ENCODE results near the gene WARS2. TPM values are rescaled to one million over a fixed set of nuclear protein-coding genes. Genes with fewer than 3 reads are reported as not detected.
A peak's percentile ranks its signal among the peaks of the same experiment; 100 is the strongest.

The WARS2 gene
- total RNA-seq, 4 donors from 2014 or later: 8.9 to 22.1 (median 12.8) TPM

- TF ChIP-seq POLR2A (IDR thresholded peaks at IDR 0.05) (no peak), CTCF (IDR thresholded peaks at IDR 0.05) (no peak)
- H3K36me3 ChIP-seq: no peaks in the 10 kb centered on the region
- intact Hi-C loops (cut with DNase I): no loop called here
- peaks cover 16 to 100% (median 77%) of the 10 kb centered on the region in 4 donors for H3K27me3 ChIP-seq
- H3K4me3 ChIP-seq: no peak overlapping the region
- H3K27ac ChIP-seq: no peak overlapping the region
- no peak for DNase-seq
- WGBS, 2 donors: 29 to 30% methylated on average over 24 to 28 of the region's 44 CpGs
- H3K4me1 ChIP-seq: peaks cover 12 to 56% (median 21%) of the 10 kb centered on the region in 3 donors
- peaks cover 0 to 3% (median 0%) of the 10 kb centered on the region in 3 donors for H3K9me3 ChIP-seq
Observed at GRCh38 chr1:118989006-118989815, 151.2 kb downstream of the WARS2 start.

- Histone ChIP-seq H3K27ac (no peak within 1 kb of the TSS), H3K4me3 (peak within 1 kb of the TSS; percentile 27 to 64 (median 38)), H3K27me3 (peaks cover 19 to 100% (median 81%) of the 10 kb centered on the region in 4 donors), H3K36me3 (no peaks in the 10 kb centered on the region), H3K9me3 (peaks cover 0 to 6% (median 0%) of the 10 kb centered on the region in 3 donors), H3K4me1 (peaks cover 12 to 61% (median 23%) of the 10 kb centered on the region in 3 donors)
- intact Hi-C loops (cut with DNase I): no loop called here
- TF ChIP-seq POLR2A (IDR thresholded peaks at IDR 0.05) (no peak), CTCF (IDR thresholded peaks at IDR 0.05) (no peak)
- DNase-seq: no peak
- WGBS, 2 donors: 15 to 18% methylated on average over 24 to 26 of the region's 31 CpGs
Observed at GRCh38 chr1:118988186-118989005, 152.1 kb downstream of the WARS2 start, which contains the start of gene TBX15. Gene TBX15, minus strand, starts transcription at chr1:118988343. Its CDS starts 548 bp downstream, at chr1:118987795.

GRCh38 chr1:118987468-118988185 lies 152.8 kb downstream of the WARS2 start:
- peaks cover 12 to 53% (median 23%) of the 10 kb centered on the region in 3 donors for H3K4me1 ChIP-seq
- WGBS, 2 donors: 4 to 8% methylated on average over 15 to 50 of the region's 65 CpGs
- intact Hi-C loops (cut with DNase I): no loop called here
- H3K4me3 ChIP-seq: peak overlapping the region; percentile 27 to 64 (median 38)
- no peak for DNase-seq
- H3K36me3 ChIP-seq: no peaks in the 10 kb centered on the region
- TF ChIP-seq POLR2A (IDR thresholded peaks at IDR 0.05) (no peak), CTCF (IDR thresholded peaks at IDR 0.05) (no peak)
- peaks cover 26 to 100% (median 81%) of the 10 kb centered on the region in 4 donors for H3K27me3 ChIP-seq
- H3K9me3 ChIP-seq: peaks cover 0 to 9% (median 0%) of the 10 kb centered on the region in 3 donors
- H3K27ac ChIP-seq: no peak overlapping the region

GRCh38 chr1:118986555-118987467 lies 153.6 kb downstream of the WARS2 start:
- peaks cover 12 to 53% (median 23%) of the 10 kb centered on the region in 3 donors for H3K4me1 ChIP-seq
- TF ChIP-seq POLR2A (IDR thresholded peaks at IDR 0.05): no peak
- TF ChIP-seq CTCF (IDR thresholded peaks at IDR 0.05): no peak
- no peaks in the 10 kb centered on the region for H3K36me3 ChIP-seq
- no peak for DNase-seq
- H3K9me3 ChIP-seq: peaks cover 0 to 9% (median 0%) of the 10 kb centered on the region in 3 donors
- H3K27me3 ChIP-seq: peaks cover 27 to 100% (median 76%) of the 10 kb centered on the region in 4 donors
- intact Hi-C loops (cut with DNase I): no loop called here
- H3K4me3 ChIP-seq: peak overlapping the region; percentile 27 to 64 (median 38)
- WGBS, 2 donors: 18 to 24% methylated on average over 37 of the region's 42 CpGs
- no peak overlapping the region for H3K27ac ChIP-seq

All from esophagus squamous epithelium (tissue), 5 donors.